ENCODE data around the gene SKAP2. TPM values are rescaled to one million over a fixed set of nuclear protein-coding genes. Genes with fewer than 3 reads are reported as not detected.

SKAP2 gene, protein sequence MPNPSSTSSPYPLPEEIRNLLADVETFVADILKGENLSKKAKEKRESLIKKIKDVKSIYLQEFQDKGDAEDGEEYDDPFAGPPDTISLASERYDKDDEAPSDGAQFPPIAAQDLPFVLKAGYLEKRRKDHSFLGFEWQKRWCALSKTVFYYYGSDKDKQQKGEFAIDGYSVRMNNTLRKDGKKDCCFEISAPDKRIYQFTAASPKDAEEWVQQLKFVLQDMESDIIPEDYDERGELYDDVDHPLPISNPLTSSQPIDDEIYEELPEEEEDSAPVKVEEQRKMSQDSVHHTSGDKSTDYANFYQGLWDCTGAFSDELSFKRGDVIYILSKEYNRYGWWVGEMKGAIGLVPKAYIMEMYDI
- 11.5 and 24.4 TPM in 2 replicates for total RNA-seq (2014; rRNA removed; shearing (Covaris generic); ENCODE audit: low replicate concordance)

DNA sequence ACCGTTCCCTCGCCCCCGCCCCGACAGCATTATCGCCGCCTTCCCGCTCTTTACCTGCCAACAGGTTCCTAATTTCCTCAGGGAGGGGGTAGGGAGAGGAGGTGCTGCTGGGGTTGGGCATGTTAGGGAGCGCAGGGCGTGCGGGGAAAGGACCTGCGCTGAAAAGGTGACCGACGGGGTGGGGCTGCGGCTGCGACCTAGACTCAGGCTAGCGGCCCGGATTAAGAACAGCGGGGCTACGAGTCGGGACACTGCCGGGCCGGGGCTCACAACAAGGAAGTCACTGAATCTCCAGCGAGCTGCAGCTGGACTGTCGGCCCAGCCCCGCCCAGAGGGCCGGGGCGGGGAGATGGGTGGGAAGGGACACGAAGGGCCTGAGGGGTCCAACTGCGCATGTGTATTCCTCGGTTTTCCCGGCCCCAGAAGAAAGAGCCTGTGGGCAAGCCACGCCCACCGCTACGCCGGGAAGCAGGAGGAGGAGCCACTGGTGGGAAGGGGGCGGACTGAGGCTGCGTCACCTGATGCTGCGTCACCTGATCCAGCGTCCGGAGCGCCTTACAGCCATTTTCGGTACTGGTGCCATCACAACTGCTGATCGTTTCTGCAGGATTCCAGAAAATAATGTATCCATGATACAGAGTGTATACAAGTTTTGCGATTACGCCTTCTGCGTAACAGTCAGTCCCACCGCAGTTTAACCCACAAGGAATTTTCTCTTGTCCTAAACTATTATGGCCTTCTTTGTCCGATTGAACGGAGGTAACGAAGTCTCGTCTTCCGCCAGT is at the start of gene SKAP2:
Gene SKAP2 (minus strand): TSS at position 282 of the 785 bp plus-strand sequence. CDS start 161 bp downstream, at position 121.
- Histone ChIP-seq H3K4me3 (ENCODE audit: low read length) (peak within 1 kb of the TSS; percentile 88), H2AFZ (ENCODE audit: low read length) (peak within 1 kb of the TSS; percentile 96), H4K20me1 (ENCODE audit: insufficient read depth, low read depth, low read length) (no peaks in the 10 kb centered on the region), H3K79me2 (ENCODE audit: low read length) (no peaks in the 10 kb centered on the region), H3K27me3 (ENCODE audit: low read length) (no peaks in the 10 kb centered on the region), H3K9me3 (ENCODE audit: low read length) (no peaks in the 10 kb centered on the region), H3K9ac (ENCODE audit: low read length) (peak within 1 kb of the TSS; percentile 85), H3K27ac (ENCODE audit: low read length) (peak within 1 kb of the TSS; percentile 80), H3K4me1 (ENCODE audit: low read length) (peaks cover 47% of the 10 kb centered on the region), H3K36me3 (ENCODE audit: insufficient read depth, low read length) (no peaks in the 10 kb centered on the region), H3K9me2 (replicated peaks; ENCODE audit: insufficient read depth, low read length) (no peaks in the 10 kb centered on the region), H3K4me2 (ENCODE audit: low read depth, low read length, poor library complexity, severe bottlenecking) (peak within 1 kb of the TSS; percentile 95)
- DNase-seq = peak; percentile 96

DNA sequence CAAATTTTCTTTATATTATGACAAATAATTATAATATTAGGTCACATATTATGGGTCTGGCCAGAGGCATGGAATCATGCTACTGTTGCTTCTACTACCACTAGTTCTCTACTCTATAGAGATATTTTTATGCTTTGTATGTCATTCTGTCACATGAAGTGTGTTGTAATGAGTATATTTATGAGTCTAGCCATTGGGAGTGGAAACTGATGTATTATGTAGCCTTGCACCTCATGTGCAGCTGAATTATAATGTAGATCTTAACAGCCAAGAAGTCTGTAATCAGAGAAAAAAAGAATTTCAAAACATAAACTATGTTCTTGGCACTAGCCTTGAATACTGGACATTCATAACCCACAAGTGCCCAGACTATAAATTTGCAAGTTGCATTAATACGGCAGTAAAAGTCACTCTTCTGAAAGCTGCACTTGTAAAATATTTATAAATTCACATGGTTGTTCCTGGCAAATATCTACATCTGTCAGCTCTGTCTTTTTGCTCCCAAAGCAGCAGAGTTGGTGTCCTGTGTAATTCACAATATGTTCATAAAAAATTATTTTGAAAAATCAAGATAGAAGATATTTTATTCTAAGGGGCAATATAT is 48.6 kb upstream of the SKAP2 start:
- H2AFZ ChIP-seq (ENCODE audit: low read length) = no peak overlapping the region
- no peak for DNase-seq
- no peaks in the 10 kb centered on the region for H3K36me3 ChIP-seq (ENCODE audit: insufficient read depth, low read length)
- H3K9me2 ChIP-seq (replicated peaks; ENCODE audit: insufficient read depth, low read length) = no peaks in the 10 kb centered on the region
- no peaks in the 10 kb centered on the region for H4K20me1 ChIP-seq (ENCODE audit: insufficient read depth, low read depth, low read length)
- H3K79me2 ChIP-seq (ENCODE audit: low read length) = no peaks in the 10 kb centered on the region
- no peak overlapping the region for H3K27ac ChIP-seq (ENCODE audit: low read length)
- H3K9me3 ChIP-seq (ENCODE audit: low read length) = no peaks in the 10 kb centered on the region
- H3K9ac ChIP-seq (ENCODE audit: low read length) = no peak overlapping the region
- no peak overlapping the region for H3K4me2 ChIP-seq (ENCODE audit: low read depth, low read length, poor library complexity, severe bottlenecking)
- no peaks in the 10 kb centered on the region for H3K4me1 ChIP-seq (ENCODE audit: low read length)
- no peak overlapping the region for H3K4me3 ChIP-seq (ENCODE audit: low read length)
- no peaks in the 10 kb centered on the region for H3K27me3 ChIP-seq (ENCODE audit: low read length)

DNA sequence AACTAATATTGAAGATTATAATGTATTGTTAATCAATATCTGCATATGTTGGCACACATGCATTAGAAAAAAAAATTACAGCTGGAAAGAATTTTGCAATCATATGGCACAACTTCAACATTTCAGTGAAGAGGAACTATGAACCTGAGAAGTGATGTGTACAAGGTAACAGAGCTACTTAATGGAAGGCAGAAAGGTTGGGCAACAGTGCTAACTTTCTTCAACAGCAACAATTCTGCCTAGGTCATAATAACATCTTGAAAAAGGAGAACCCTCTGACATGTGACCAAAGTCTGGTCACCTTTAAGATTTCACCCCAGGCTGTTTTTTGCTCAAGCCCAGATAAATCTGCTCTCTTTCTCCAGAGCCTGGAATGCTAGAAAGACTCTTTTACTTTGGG is 47.9 kb upstream of the SKAP2 start:
- H3K4me1 ChIP-seq (ENCODE audit: low read length) = no peaks in the 10 kb centered on the region
- no peaks in the 10 kb centered on the region for H3K9me3 ChIP-seq (ENCODE audit: low read length)
- no peaks in the 10 kb centered on the region for H3K9me2 ChIP-seq (replicated peaks; ENCODE audit: insufficient read depth, low read length)
- no peaks in the 10 kb centered on the region for H3K79me2 ChIP-seq (ENCODE audit: low read length)
- no peak overlapping the region for H3K9ac ChIP-seq (ENCODE audit: low read length)
- DNase-seq = no peak
- H4K20me1 ChIP-seq (ENCODE audit: insufficient read depth, low read depth, low read length) = no peaks in the 10 kb centered on the region
- no peak overlapping the region for H3K4me3 ChIP-seq (ENCODE audit: low read length)
- H3K27ac ChIP-seq (ENCODE audit: low read length) = no peak overlapping the region
- H3K4me2 ChIP-seq (ENCODE audit: low read depth, low read length, poor library complexity, severe bottlenecking) = no peak overlapping the region
- H3K27me3 ChIP-seq (ENCODE audit: low read length) = no peaks in the 10 kb centered on the region
- H3K36me3 ChIP-seq (ENCODE audit: insufficient read depth, low read length) = no peaks in the 10 kb centered on the region
- H2AFZ ChIP-seq (ENCODE audit: low read length) = no peak overlapping the region

DNA sequence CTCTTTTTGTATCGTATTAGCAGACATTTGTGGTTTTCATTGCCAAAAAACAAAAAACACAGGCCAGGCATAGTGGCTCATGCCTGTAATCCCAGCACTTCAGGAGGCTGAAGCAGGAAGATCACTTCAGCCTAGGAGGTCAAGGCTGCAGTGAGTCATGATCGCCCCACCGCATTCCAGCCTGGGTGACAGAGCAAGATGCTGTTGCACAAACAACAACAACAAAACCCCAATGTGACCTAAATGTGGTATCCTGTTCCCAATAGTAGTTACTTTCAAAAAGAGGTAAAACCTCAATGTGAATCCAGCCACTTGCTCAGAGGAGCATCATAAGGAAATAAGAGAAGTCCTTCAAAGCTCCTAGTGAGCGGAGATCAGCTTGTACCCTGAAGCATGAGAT is 45.8 kb upstream of the SKAP2 start:
- Histone ChIP-seq H3K27me3 (ENCODE audit: low read length) (no peaks in the 10 kb centered on the region), H3K36me3 (ENCODE audit: insufficient read depth, low read length) (no peaks in the 10 kb centered on the region), H4K20me1 (ENCODE audit: insufficient read depth, low read depth, low read length) (no peaks in the 10 kb centered on the region), H3K9me3 (ENCODE audit: low read length) (no peaks in the 10 kb centered on the region), H3K4me1 (ENCODE audit: low read length) (no peaks in the 10 kb centered on the region), H3K27ac (ENCODE audit: low read length) (no peak overlapping the region), H3K9ac (ENCODE audit: low read length) (no peak overlapping the region), H2AFZ (ENCODE audit: low read length) (no peak overlapping the region), H3K9me2 (replicated peaks; ENCODE audit: insufficient read depth, low read length) (no peaks in the 10 kb centered on the region), H3K79me2 (ENCODE audit: low read length) (no peaks in the 10 kb centered on the region), H3K4me3 (ENCODE audit: low read length) (no peak overlapping the region), H3K4me2 (ENCODE audit: low read depth, low read length, poor library complexity, severe bottlenecking) (no peak overlapping the region)
- DNase-seq = no peak

DNA sequence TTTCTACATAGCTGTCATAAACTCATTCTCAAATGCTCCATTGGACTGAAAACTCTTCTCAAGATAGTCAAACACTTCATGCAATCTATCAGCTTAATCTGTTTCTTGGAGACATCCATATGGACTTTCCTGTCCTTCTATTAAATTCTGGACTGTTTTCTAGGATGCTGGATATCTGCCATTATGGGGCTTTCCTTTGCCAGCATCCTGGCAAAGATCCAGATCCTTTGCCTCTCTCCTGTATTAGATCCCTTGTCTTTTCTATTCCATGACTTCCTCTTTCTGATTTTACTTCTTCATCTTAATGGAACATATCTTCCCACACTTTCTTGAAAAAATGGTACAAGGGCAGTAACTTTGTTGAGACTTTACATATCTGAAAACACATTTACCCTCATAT is 35.9 kb upstream of the SKAP2 start:
- H2AFZ ChIP-seq (ENCODE audit: low read length) = no peak overlapping the region
- no peaks in the 10 kb centered on the region for H3K36me3 ChIP-seq (ENCODE audit: insufficient read depth, low read length)
- H3K4me3 ChIP-seq (ENCODE audit: low read length) = no peak overlapping the region
- H4K20me1 ChIP-seq (ENCODE audit: insufficient read depth, low read depth, low read length) = no peaks in the 10 kb centered on the region
- H3K27ac ChIP-seq (ENCODE audit: low read length) = no peak overlapping the region
- H3K79me2 ChIP-seq (ENCODE audit: low read length) = no peaks in the 10 kb centered on the region
- no peaks in the 10 kb centered on the region for H3K27me3 ChIP-seq (ENCODE audit: low read length)
- no peak for DNase-seq
- no peaks in the 10 kb centered on the region for H3K4me1 ChIP-seq (ENCODE audit: low read length)
- H3K9ac ChIP-seq (ENCODE audit: low read length) = no peak overlapping the region
- H3K9me3 ChIP-seq (ENCODE audit: low read length) = no peaks in the 10 kb centered on the region
- H3K9me2 ChIP-seq (replicated peaks; ENCODE audit: insufficient read depth, low read length) = no peaks in the 10 kb centered on the region
- H3K4me2 ChIP-seq (ENCODE audit: low read depth, low read length, poor library complexity, severe bottlenecking) = no peak overlapping the region

DNA sequence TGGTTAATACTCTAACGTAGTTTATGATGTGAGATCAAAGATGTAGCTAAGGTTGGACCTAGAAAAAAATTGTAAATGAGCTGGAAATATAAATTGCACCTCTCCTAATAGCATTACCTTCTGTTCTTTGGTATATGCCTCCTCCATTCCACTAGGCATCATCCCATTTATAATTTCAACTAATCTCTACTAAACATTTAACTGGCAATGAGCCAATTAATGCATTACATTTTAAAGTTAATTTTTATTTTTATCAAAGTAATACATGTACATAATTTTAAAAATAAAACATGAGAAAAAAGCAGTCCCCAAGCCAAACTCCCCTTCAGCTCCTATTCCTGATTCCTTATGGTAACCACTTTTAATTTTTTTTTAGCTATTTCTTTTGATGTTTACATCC is 35.1 kb upstream of the SKAP2 start:
- no peak overlapping the region for H3K4me2 ChIP-seq (ENCODE audit: low read depth, low read length, poor library complexity, severe bottlenecking)
- H3K4me1 ChIP-seq (ENCODE audit: low read length) = no peaks in the 10 kb centered on the region

DNA sequence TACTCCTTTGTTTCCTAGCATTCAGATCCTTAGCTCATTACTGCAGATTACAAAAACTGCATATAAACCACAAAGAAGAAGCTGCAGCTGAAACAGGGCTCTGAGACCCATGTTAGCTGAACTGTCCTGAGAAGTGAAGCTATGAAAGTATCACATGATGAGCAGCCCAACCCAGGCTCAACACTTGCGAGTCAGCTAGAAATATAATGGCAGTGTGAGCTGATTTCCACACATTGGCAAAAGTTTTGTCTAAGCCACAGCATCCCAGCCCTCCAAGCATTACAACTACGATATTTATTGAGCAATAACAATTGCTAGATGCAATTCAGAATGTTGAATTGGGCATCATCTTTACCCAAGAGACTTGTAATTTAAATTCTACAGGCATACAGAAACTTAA is 34.5 kb upstream of the SKAP2 start:
- no peaks in the 10 kb centered on the region for H3K9me2 ChIP-seq (replicated peaks; ENCODE audit: insufficient read depth, low read length)
- no peaks in the 10 kb centered on the region for H3K36me3 ChIP-seq (ENCODE audit: insufficient read depth, low read length)
- H3K4me3 ChIP-seq (ENCODE audit: low read length) = no peak overlapping the region
- no peaks in the 10 kb centered on the region for H4K20me1 ChIP-seq (ENCODE audit: insufficient read depth, low read depth, low read length)
- no peak for DNase-seq
- H2AFZ ChIP-seq (ENCODE audit: low read length) = no peak overlapping the region
- no peak overlapping the region for H3K9ac ChIP-seq (ENCODE audit: low read length)
- no peak overlapping the region for H3K27ac ChIP-seq (ENCODE audit: low read length)
- no peaks in the 10 kb centered on the region for H3K4me1 ChIP-seq (ENCODE audit: low read length)
- H3K27me3 ChIP-seq (ENCODE audit: low read length) = no peaks in the 10 kb centered on the region
- no peak overlapping the region for H3K4me2 ChIP-seq (ENCODE audit: low read depth, low read length, poor library complexity, severe bottlenecking)
- H3K79me2 ChIP-seq (ENCODE audit: low read length) = no peaks in the 10 kb centered on the region
- no peaks in the 10 kb centered on the region for H3K9me3 ChIP-seq (ENCODE audit: low read length)

More for the DNA sequence above, 35.1 kb upstream of the SKAP2 start:
- no peaks in the 10 kb centered on the region for H3K9me3 ChIP-seq (ENCODE audit: low read length)
- H3K9me2 ChIP-seq (replicated peaks; ENCODE audit: insufficient read depth, low read length) = no peaks in the 10 kb centered on the region
- no peaks in the 10 kb centered on the region for H3K27me3 ChIP-seq (ENCODE audit: low read length)
- H3K27ac ChIP-seq (ENCODE audit: low read length) = no peak overlapping the region
- no peaks in the 10 kb centered on the region for H3K36me3 ChIP-seq (ENCODE audit: insufficient read depth, low read length)
- H3K9ac ChIP-seq (ENCODE audit: low read length) = no peak overlapping the region
- H3K4me3 ChIP-seq (ENCODE audit: low read length) = no peak overlapping the region
- H4K20me1 ChIP-seq (ENCODE audit: insufficient read depth, low read depth, low read length) = no peaks in the 10 kb centered on the region
- DNase-seq = no peak
- H3K79me2 ChIP-seq (ENCODE audit: low read length) = no peaks in the 10 kb centered on the region
- H2AFZ ChIP-seq (ENCODE audit: low read length) = no peak overlapping the region

DNA sequence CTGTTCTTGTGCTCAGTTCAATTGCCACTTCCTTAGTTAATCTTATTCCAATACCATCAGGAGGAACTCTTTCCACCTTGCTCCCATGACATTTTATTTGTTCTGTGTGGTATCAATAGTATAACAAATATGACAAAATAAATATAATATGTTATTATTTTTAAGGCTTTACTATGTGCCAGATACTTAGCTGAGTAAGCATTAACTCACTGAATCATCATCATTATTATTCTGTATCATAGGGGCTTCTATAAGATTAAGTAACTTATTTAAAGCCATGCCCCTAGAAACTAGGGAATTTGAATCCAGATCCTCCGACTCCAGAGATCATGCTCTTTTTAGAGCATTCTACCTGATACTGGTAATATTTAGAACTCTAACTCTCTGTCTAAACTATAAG is 33.5 kb upstream of the SKAP2 start:
- no peak overlapping the region for H3K4me3 ChIP-seq (ENCODE audit: low read length)
- no peaks in the 10 kb centered on the region for H3K27me3 ChIP-seq (ENCODE audit: low read length)
- no peaks in the 10 kb centered on the region for H3K36me3 ChIP-seq (ENCODE audit: insufficient read depth, low read length)
- DNase-seq = no peak
- H3K4me1 ChIP-seq (ENCODE audit: low read length) = no peaks in the 10 kb centered on the region
- H3K9ac ChIP-seq (ENCODE audit: low read length) = no peak overlapping the region
- H3K79me2 ChIP-seq (ENCODE audit: low read length) = no peaks in the 10 kb centered on the region
- no peaks in the 10 kb centered on the region for H3K9me3 ChIP-seq (ENCODE audit: low read length)
- no peaks in the 10 kb centered on the region for H4K20me1 ChIP-seq (ENCODE audit: insufficient read depth, low read depth, low read length)
- H3K9me2 ChIP-seq (replicated peaks; ENCODE audit: insufficient read depth, low read length) = no peaks in the 10 kb centered on the region
- H3K27ac ChIP-seq (ENCODE audit: low read length) = no peak overlapping the region
- no peak overlapping the region for H2AFZ ChIP-seq (ENCODE audit: low read length)
- no peak overlapping the region for H3K4me2 ChIP-seq (ENCODE audit: low read depth, low read length, poor library complexity, severe bottlenecking)
